Measurements from ENCODE around the gene KRTAP4-7. TPM values are rescaled to one million over a fixed set of nuclear protein-coding genes. Genes with fewer than 3 reads are reported as not detected.
A peak's percentile ranks its signal among the peaks of the same experiment; 100 is the strongest.
"Not testable (repeated sequence)": the region's sequence is repeated elsewhere in the genome, so short reads cannot be mapped to it uniquely, and the experiment has no call there.

Gene KRTAP4-7
- total RNA-seq, 5 donors from 2014 or later (not counting 1 experiment from before 2014, with no cell fraction given), result not detected

DNA sequence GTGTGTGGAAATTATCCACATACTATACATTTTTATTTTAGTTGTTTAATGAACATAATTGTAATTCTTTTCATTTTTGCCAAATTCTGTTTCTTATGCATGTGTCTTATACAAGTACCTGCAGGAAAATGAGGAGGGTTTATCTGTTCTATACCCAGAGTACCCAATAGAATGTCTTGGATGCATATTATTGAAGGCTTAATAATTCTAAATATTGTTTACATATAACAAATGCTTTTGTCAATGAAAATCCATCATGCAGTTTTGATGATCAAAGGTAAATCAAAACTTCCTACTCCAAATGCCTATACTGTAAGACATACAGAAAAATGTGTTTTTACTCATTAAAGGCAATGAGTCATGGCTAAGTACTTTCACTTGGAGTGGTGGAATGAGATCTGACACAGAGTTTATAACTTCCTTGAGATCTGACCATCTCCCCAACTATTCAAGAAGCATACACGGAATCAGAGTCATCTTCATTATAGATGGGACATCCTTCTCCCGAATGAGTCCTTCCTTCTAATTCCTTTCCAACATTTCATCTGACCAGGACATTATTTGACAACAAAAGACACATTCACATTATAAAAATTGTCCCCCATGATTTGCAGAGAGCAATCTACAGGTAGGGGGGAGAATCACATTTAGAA, 20.6 kb downstream of the KRTAP4-7 start:
- H3K4me1 ChIP-seq (ENCODE audit: control insufficient read depth in 1 of 2, extremely low read depth in 1 of 2, insufficient read depth in 2 of 2, low read length in 2 of 2); H3K9me3 ChIP-seq; DNase-seq; H3K4me3 ChIP-seq (ENCODE audit: control insufficient read depth in 1 of 2, extremely low read depth in 1 of 2, low read length in 1 of 2); ATAC-seq (replicated peaks in 1 of 4); H3K36me3 ChIP-seq (ENCODE audit: control insufficient read depth in 2 of 2, extremely low read depth in 1 of 2, insufficient read depth in 1 of 2, low read length in 1 of 2); H3K36me3 Mint-ChIP-seq; H3K4me3 Mint-ChIP-seq; H3K27me3 ChIP-seq (replicated peaks in 1 of 2; ENCODE audit: control insufficient read depth in 2 of 2, extremely low read depth in 1 of 2, insufficient read depth in 2 of 2, low read length in 1 of 2); H3K27ac ChIP-seq (ENCODE audit: low read length); H3K9me3 Mint-ChIP-seq; H3K27me3 Mint-ChIP-seq; H3K27ac Mint-ChIP-seq; POLR2A ChIA-PET; CTCF ChIA-PET: not testable (repeated sequence)
- peaks cover 10 to 21% (median 16%) of the 10 kb centered on the region in 3 donors for H3K4me1 Mint-ChIP-seq
- WGBS (ENCODE audit: insufficient coverage), result no CpG with 5 or more reads among the region's 2 CpGs

DNA sequence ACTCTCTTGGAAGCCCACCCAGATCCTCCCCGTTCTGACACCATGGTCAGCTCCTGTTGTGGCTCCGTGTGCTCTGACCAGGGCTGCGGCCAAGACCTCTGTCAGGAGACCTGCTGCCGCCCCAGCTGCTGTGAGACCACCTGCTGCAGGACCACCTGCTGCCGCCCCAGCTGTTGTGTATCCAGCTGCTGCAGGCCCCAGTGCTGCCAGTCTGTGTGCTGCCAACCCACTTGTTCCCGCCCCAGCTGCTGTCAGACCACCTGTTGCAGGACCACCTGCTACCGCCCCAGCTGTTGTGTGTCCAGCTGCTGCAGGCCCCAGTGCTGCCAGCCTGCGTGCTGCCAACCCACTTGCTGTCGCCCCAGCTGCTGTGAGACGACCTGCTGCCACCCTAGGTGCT, 21.4 kb downstream of the KRTAP4-7 start, which contains the start of gene KRTAP4-9:
Gene KRTAP4-9, plus strand, starts transcription at position 43 of the 400 bp plus-strand sequence. Its CDS starts 0 bp downstream, at position 43.
- H3K36me3 Mint-ChIP-seq; H3K4me3 Mint-ChIP-seq; CTCF ChIA-PET; H3K27me3 ChIP-seq (replicated peaks in 1 of 2; ENCODE audit: control insufficient read depth in 2 of 2, extremely low read depth in 1 of 2, insufficient read depth in 2 of 2, low read length in 1 of 2); H3K4me1 ChIP-seq (ENCODE audit: control insufficient read depth in 1 of 2, extremely low read depth in 1 of 2, insufficient read depth in 2 of 2, low read length in 2 of 2); H3K4me3 ChIP-seq (ENCODE audit: control insufficient read depth in 1 of 2, extremely low read depth in 1 of 2, low read length in 1 of 2); H3K9me3 ChIP-seq; H3K36me3 ChIP-seq (ENCODE audit: control insufficient read depth in 2 of 2, extremely low read depth in 1 of 2, insufficient read depth in 1 of 2, low read length in 1 of 2); H3K9me3 Mint-ChIP-seq; H3K27me3 Mint-ChIP-seq; POLR2A ChIA-PET; H3K27ac ChIP-seq (ENCODE audit: low read length); DNase-seq; ATAC-seq (replicated peaks in 1 of 4): not testable (repeated sequence)
- H3K27ac Mint-ChIP-seq, result peak within 1 kb of the TSS in 1 of 2 donors; percentile 41
- WGBS (ENCODE audit: insufficient coverage), result 74% methylated on average over 9 of the region's 10 CpGs
- peaks cover 3 to 12% (median 8%) of the 10 kb centered on the region in 3 donors for H3K4me1 Mint-ChIP-seq

DNA sequence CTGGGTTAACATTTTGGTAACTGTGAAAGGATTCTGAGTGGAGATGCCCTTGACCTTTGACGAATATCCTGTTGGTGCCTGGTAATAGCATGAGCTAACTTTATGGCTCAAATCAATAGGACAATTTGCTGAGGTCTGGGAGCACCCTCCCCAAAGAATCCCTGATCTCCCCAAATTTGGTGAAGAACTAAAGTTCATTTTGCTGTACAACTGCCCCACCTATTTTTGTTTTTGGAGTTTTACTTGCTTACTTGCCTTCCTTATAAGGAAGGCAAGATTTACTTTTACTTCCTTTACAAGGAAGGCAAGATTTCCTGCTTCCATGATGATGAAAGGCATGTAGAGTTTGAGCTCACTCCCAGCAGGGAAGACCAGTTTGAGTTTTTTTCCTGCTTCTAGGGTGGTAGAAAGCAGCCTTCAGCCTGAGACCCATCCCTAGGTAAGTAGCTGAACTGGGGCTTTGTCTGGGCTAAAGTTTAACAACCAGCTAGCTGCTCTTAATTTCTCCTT, 24.0 kb downstream of the KRTAP4-7 start:
- H3K36me3 ChIP-seq (ENCODE audit: control insufficient read depth in 2 of 2, extremely low read depth in 1 of 2, insufficient read depth in 1 of 2, low read length in 1 of 2), result no peaks in the 10 kb centered on the region
- H3K36me3 Mint-ChIP-seq, result peaks cover 6% of the 10 kb centered on the region
- WGBS (ENCODE audit: insufficient coverage), result no CpG with 5 or more reads among the region's 1 CpG
- H3K9me3 Mint-ChIP-seq, result peaks cover 0 to 11% (median 0%) of the 10 kb centered on the region in 3 donors
- H3K27ac ChIP-seq (ENCODE audit: low read length), result no peak overlapping the region
- no peak overlapping the region for H3K4me3 ChIP-seq (ENCODE audit: control insufficient read depth in 1 of 2, extremely low read depth in 1 of 2, low read length in 1 of 2)
- no peak for ATAC-seq (replicated peaks in 1 of 4)
- H3K27ac Mint-ChIP-seq, result no peak overlapping the region
- H3K27me3 ChIP-seq (replicated peaks in 1 of 2; ENCODE audit: control insufficient read depth in 2 of 2, extremely low read depth in 1 of 2, insufficient read depth in 2 of 2, low read length in 1 of 2), result no peaks in the 10 kb centered on the region
- no peaks in the 10 kb centered on the region for H3K4me1 ChIP-seq (ENCODE audit: control insufficient read depth in 1 of 2, extremely low read depth in 1 of 2, insufficient read depth in 2 of 2, low read length in 2 of 2)
- ChIA-PET CTCF (no interaction called here), POLR2A (no interaction called here)
- H3K4me3 Mint-ChIP-seq, result no peak overlapping the region
- peaks cover 3 to 10% (median 6%) of the 10 kb centered on the region in 3 donors for H3K4me1 Mint-ChIP-seq
- no peak for DNase-seq
- peaks cover 5 to 10% of the 10 kb centered on the region in 2 donors for H3K27me3 Mint-ChIP-seq
- H3K9me3 ChIP-seq, result no peaks in the 10 kb centered on the region

DNA sequence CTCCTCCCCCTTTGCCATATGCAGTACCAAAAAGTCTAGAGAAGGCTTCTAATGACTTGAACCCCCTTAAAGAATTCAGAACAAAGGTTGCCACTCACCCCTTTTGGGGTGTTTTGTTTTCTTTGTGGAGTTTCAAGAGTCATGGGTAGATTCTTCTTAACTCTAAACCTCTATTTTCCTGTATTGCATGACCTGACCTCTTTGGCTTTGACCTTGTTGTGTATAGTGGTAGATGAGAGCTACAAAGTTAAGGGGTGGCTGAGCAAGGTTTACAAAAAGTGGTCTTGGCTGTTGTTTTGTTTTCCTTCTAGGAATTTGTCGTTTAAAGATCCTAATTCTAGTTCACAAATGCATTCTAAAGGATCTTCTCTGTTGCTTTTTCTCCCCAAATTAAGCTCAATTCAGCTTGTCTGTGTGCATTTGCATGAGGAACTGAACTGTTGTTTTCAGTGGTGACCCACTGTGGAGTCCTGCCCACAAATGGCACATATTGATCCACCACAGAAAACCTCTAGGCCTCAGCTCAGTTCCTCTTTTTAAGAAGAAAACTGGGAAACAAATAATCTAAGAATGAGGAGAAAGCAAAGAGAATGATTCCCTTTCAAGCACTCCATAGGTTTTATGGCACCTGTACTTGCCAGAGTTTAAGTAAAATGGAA, 24.9 kb downstream of the KRTAP4-7 start:
- H3K4me1 Mint-ChIP-seq; CTCF ChIA-PET; DNase-seq; H3K4me3 Mint-ChIP-seq; H3K27me3 ChIP-seq (replicated peaks in 1 of 2; ENCODE audit: control insufficient read depth in 2 of 2, extremely low read depth in 1 of 2, insufficient read depth in 2 of 2, low read length in 1 of 2); H3K36me3 ChIP-seq (ENCODE audit: control insufficient read depth in 2 of 2, extremely low read depth in 1 of 2, insufficient read depth in 1 of 2, low read length in 1 of 2); ATAC-seq (replicated peaks in 1 of 4); POLR2A ChIA-PET; H3K4me1 ChIP-seq (ENCODE audit: control insufficient read depth in 1 of 2, extremely low read depth in 1 of 2, insufficient read depth in 2 of 2, low read length in 2 of 2); H3K9me3 ChIP-seq; H3K27ac ChIP-seq (ENCODE audit: low read length); H3K36me3 Mint-ChIP-seq; H3K27ac Mint-ChIP-seq; H3K4me3 ChIP-seq (ENCODE audit: control insufficient read depth in 1 of 2, extremely low read depth in 1 of 2, low read length in 1 of 2): not testable (repeated sequence)
- H3K9me3 Mint-ChIP-seq, result peaks cover 0 to 11% (median 0%) of the 10 kb centered on the region in 3 donors
- no CpG with 5 or more reads among the region's 1 CpG for WGBS (ENCODE audit: insufficient coverage)
- peaks cover 5 to 10% of the 10 kb centered on the region in 2 donors for H3K27me3 Mint-ChIP-seq

DNA sequence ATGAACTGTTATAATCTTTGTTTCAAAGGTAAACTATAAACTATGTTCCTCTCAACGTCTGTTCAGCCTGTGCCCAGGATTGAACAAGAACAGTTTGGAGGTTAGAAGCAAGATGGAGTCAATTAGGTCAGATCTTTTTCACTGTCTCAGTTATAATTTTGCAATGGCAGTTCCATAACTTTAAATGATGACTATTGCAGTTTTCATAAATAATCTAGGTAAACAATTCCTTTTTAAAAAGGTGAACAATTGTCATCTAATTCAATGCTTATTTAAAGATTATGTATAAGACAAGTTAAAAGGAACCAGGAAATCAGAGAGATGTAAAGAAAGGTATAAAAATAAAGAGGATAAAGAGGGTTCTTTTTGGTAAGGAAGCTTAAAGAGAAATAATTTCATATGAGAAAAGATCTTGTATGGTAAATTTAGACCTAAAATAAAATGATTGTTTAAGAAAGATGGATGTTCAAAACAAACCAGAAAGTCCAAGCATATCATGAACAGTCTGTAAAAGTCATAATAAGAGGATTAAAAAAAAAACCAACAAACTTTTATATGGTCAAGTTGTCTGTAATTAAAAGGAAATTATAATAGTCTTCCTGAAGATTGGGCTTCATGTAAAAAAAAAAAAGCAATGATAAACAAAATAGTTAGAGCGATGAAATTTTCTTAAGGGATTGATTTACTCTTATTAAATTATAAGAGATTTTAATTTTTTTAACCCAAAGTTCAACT, 27.4 kb downstream of the KRTAP4-7 start:
- Mint-ChIP-seq H3K27me3 (peaks cover 0 to 8% of the 10 kb centered on the region in 2 donors), H3K4me1 (peaks cover 3 to 10% (median 7%) of the 10 kb centered on the region in 3 donors), H3K27ac (no peak overlapping the region), H3K4me3 (no peak overlapping the region), H3K9me3 (peaks cover 0 to 11% (median 0%) of the 10 kb centered on the region in 3 donors), H3K36me3 (peaks cover 8% of the 10 kb centered on the region)
- Histone ChIP-seq H3K27me3 (replicated peaks in 1 of 2; ENCODE audit: control insufficient read depth in 2 of 2, extremely low read depth in 1 of 2, insufficient read depth in 2 of 2, low read length in 1 of 2) (peaks cover 0 to 6% of the 10 kb centered on the region in 2 experiments), H3K4me3 (ENCODE audit: control insufficient read depth in 1 of 2, extremely low read depth in 1 of 2, low read length in 1 of 2) (no peak overlapping the region), H3K4me1 (ENCODE audit: control insufficient read depth in 1 of 2, extremely low read depth in 1 of 2, insufficient read depth in 2 of 2, low read length in 2 of 2) (no peaks in the 10 kb centered on the region), H3K27ac (ENCODE audit: low read length) (no peak overlapping the region), H3K36me3 (ENCODE audit: control insufficient read depth in 2 of 2, extremely low read depth in 1 of 2, insufficient read depth in 1 of 2, low read length in 1 of 2) (no peaks in the 10 kb centered on the region), H3K9me3 (no peaks in the 10 kb centered on the region)
- ChIA-PET CTCF (no interaction called here), POLR2A (no interaction called here)
- ATAC-seq (replicated peaks in 1 of 4) (no peak), DNase-seq (no peak)
- no CpG with 5 or more reads among the region's 2 CpGs for WGBS (ENCODE audit: insufficient coverage)

DNA sequence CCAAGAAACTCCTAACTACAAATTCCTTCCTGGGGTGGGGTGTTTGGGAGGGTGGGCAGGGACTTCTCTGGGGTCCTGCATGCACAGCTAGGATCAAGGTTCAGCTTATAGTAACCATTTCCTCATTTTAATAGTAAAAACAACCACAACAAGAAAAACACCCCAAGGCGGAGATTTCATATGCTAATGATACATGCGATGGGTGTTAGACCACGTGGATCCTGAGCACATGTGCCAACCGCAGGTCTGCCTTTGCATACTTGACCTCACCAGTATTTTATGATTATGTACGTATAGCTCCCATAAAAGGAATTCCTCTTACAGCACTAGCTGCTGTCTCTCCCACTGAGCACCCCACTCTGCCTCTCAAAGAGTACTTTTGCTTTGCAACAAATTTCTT, 32.3 kb downstream of the KRTAP4-7 start:
- H3K9me3 Mint-ChIP-seq, result peaks cover 0 to 6% (median 0%) of the 10 kb centered on the region in 3 donors
- POLR2A ChIA-PET, result no interaction called here
- H3K36me3 ChIP-seq (ENCODE audit: control insufficient read depth in 2 of 2, extremely low read depth in 1 of 2, insufficient read depth in 1 of 2, low read length in 1 of 2), result no peaks in the 10 kb centered on the region
- no peaks in the 10 kb centered on the region for H3K9me3 ChIP-seq
- DNase-seq, result no peak
- H3K4me1 Mint-ChIP-seq, result peaks cover 15 to 30% (median 26%) of the 10 kb centered on the region in 3 donors
- 29% methylated on average over 1 of the region's 5 CpGs for WGBS (ENCODE audit: insufficient coverage)
- ATAC-seq (replicated peaks in 1 of 4), result no peak
- no peak overlapping the region for H3K27ac ChIP-seq (ENCODE audit: low read length)
- CTCF ChIA-PET, result interaction anchor here in 1 of 2 donors (0.6 kb wide), 1 partner anchor 778 kb away, joined by 3 read pairs; no protein-coding TSS in a partner anchor
- peaks cover 4% of the 10 kb centered on the region for H3K36me3 Mint-ChIP-seq
- H3K27me3 Mint-ChIP-seq, result peaks cover 7% of the 10 kb centered on the region in 2 donors
- peaks cover 3 to 7% of the 10 kb centered on the region in 2 experiments for H3K4me1 ChIP-seq (ENCODE audit: control insufficient read depth in 1 of 2, extremely low read depth in 1 of 2, insufficient read depth in 2 of 2, low read length in 2 of 2)
- peaks cover 0 to 7% of the 10 kb centered on the region in 2 experiments for H3K27me3 ChIP-seq (replicated peaks in 1 of 2; ENCODE audit: control insufficient read depth in 2 of 2, extremely low read depth in 1 of 2, insufficient read depth in 2 of 2, low read length in 1 of 2)
- no peak overlapping the region for H3K4me3 ChIP-seq (ENCODE audit: control insufficient read depth in 1 of 2, extremely low read depth in 1 of 2, low read length in 1 of 2)
- peak overlapping the region in 1 of 2 donors; percentile 12 for H3K27ac Mint-ChIP-seq
- no peak overlapping the region for H3K4me3 Mint-ChIP-seq

All from T-cell (primary cell).